ENCODE results near the gene LONP2. TPM values are rescaled to one million over a fixed set of nuclear protein-coding genes. Genes with fewer than 3 reads are reported as not detected.
"Not testable (repeated sequence)": the region's sequence is repeated elsewhere in the genome, so short reads cannot be mapped to it uniquely, and the experiment has no call there.

Gene LONP2
- polyA plus RNA-seq, 1 experiment = 34.1 TPM

- TF ChIP-seq CTCF (IDR thresholded peaks at IDR 0.05; ENCODE audit: insufficient read depth, low read depth, low read length) = no peak
- ChIA-PET POLR2A (no interaction called here), CTCF (interaction anchor here (1.0 to 3.9 kb wide), 5 partner anchors 10 to 283 kb away, joined by 3 to 21 read pairs (median 4); no protein-coding TSS in a partner anchor)
- no peak overlapping the region for H3K4me3 ChIP-seq (ENCODE audit: low read depth, low read length)
- no peak for DNase-seq (ENCODE audit: low read depth)
- no peaks in the 10 kb centered on the region for H3K27me3 ChIP-seq (ENCODE audit: control insufficient read depth, insufficient read depth, low read length)
- H3K36me3 ChIP-seq (ENCODE audit: control insufficient read depth, insufficient read depth, low read length) = peaks cover 5% of the 10 kb centered on the region
Observed at GRCh38 chr16:48347191-48347865, 103.2 kb downstream of the LONP2 start.

- no peak overlapping the region for H3K4me3 ChIP-seq (ENCODE audit: low read depth, low read length)
- peaks cover 5% of the 10 kb centered on the region; the same call in 1 of the 2 replicates for H3K36me3 ChIP-seq (ENCODE audit: control insufficient read depth, insufficient read depth, low read length)
- H3K27me3 ChIP-seq (ENCODE audit: control insufficient read depth, insufficient read depth, low read length) = no peaks in the 10 kb centered on the region
- no peak for DNase-seq (ENCODE audit: low read depth)
- CTCF ChIA-PET = interaction anchor here (1.0 to 3.9 kb wide), 3 partner anchors 9 to 282 kb away, joined by 4 to 21 read pairs (median 5); no protein-coding TSS in a partner anchor
- no peak for TF ChIP-seq CTCF (IDR thresholded peaks at IDR 0.05; ENCODE audit: insufficient read depth, low read depth, low read length)
- POLR2A ChIA-PET = no interaction called here
Observed at GRCh38 chr16:48347980-48348379, 103.9 kb downstream of the LONP2 start.

GRCh38 chr16:48350736-48351135 is 106.6 kb downstream of the LONP2 start:
- DNase-seq (ENCODE audit: low read depth) = no peak
- TF ChIP-seq CTCF (IDR thresholded peaks at IDR 0.05; ENCODE audit: insufficient read depth, low read depth, low read length) = no peak
- Histone ChIP-seq H3K27me3 (ENCODE audit: control insufficient read depth, insufficient read depth, low read length) (no peaks in the 10 kb centered on the region), H3K36me3 (ENCODE audit: control insufficient read depth, insufficient read depth, low read length) (peaks cover 7% of the 10 kb centered on the region), H3K4me3 (ENCODE audit: low read depth, low read length) (no peak overlapping the region)
- ChIA-PET CTCF (interaction anchor here (2.4 kb wide), 1 partner anchor 280 kb away, joined by 18 read pairs; no protein-coding TSS in a partner anchor), POLR2A (no interaction called here)

- ChIA-PET POLR2A (no interaction called here), CTCF (interaction anchor here (0.6 to 3.5 kb wide), 12 partner anchors 8 to 277 kb away, joined by 3 to 36 read pairs (median 4); no protein-coding TSS in a partner anchor)
- H3K36me3 ChIP-seq (ENCODE audit: control insufficient read depth, insufficient read depth, low read length) = peaks cover 7% of the 10 kb centered on the region
- H3K4me3 ChIP-seq (ENCODE audit: low read depth, low read length) = no peak overlapping the region
- no peak for DNase-seq (ENCODE audit: low read depth)
- no peak for TF ChIP-seq CTCF (IDR thresholded peaks at IDR 0.05; ENCODE audit: insufficient read depth, low read depth, low read length)
- no peaks in the 10 kb centered on the region for H3K27me3 ChIP-seq (ENCODE audit: control insufficient read depth, insufficient read depth, low read length)
Observed at GRCh38 chr16:48352648-48353390, 108.7 kb downstream of the LONP2 start.

DNA sequence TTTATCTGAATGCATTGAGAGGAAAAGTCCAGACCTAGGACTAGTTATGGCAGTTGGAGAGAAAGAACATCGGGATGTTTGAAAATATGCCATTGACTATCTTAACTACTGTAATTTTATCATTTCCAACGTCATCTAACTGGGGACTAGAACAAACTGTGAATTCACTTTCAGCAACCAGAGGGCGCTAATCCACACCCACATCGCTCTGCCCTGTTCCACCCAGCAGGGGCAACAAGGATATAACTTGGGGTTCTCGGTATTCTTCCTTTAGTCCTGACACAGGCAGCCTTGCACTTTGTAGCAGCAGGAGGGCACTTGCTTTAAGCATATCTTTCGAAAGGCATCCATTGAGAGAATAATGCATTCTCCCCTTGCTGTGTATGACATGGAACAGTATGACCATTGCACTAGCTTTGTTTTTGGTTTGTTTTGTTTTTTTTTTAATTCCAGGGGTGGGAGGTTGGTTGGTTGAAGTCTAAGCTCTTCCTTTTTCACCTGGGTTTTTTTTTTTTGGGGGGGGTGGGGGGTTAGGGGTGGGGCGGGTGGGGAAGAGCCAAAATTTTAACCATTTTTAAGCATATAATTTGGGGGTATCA is 109.6 kb downstream of the LONP2 start:
- H3K36me3 ChIP-seq (ENCODE audit: control insufficient read depth, insufficient read depth, low read length) = peaks cover 7% of the 10 kb centered on the region
- TF ChIP-seq CTCF (IDR thresholded peaks at IDR 0.05; ENCODE audit: insufficient read depth, low read depth, low read length) = peak; percentile 88
- DNase-seq (ENCODE audit: low read depth) = no peak
- CTCF ChIA-PET = interaction anchor here (0.6 to 3.5 kb wide), 12 partner anchors 9 to 1802 kb away, joined by 3 to 36 read pairs (median 4); no protein-coding TSS in a partner anchor
- no peaks in the 10 kb centered on the region for H3K27me3 ChIP-seq (ENCODE audit: control insufficient read depth, insufficient read depth, low read length)
- H3K4me3 ChIP-seq (ENCODE audit: low read depth, low read length) = no peak overlapping the region
- POLR2A ChIA-PET = no interaction called here

DNA sequence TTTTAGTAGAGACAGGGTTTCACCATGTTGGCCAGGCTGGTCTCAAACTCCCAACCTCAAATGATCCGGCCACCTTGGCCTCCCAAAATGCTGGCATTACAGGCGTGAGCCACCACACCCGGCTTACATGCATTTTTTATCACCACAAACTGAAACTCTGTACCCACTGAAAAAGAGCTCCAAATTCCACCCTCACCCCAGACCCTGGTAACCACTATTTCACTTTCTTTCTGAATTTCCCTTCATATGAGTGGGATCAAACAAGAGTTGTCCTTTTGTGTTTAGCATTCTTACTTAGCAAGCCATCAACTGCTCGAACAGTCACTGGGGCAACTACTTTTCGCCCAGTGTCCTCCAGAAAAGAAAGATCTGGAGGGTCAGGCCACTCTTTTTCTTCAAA is 110.3 kb downstream of the LONP2 start:
- CTCF ChIA-PET = interaction anchor here (0.6 to 3.5 kb wide), 11 partner anchors 8 to 1801 kb away, joined by 3 to 36 read pairs (median 6); no protein-coding TSS in a partner anchor
- H3K4me3 ChIP-seq (ENCODE audit: low read depth, low read length); DNase-seq (ENCODE audit: low read depth); H3K27me3 ChIP-seq (ENCODE audit: control insufficient read depth, insufficient read depth, low read length); POLR2A ChIA-PET; H3K36me3 ChIP-seq (ENCODE audit: control insufficient read depth, insufficient read depth, low read length): not testable (repeated sequence)
